Liver (tissue), 3 donors: ENCODE measurements around the gene KLHDC10.

Source experiments
- ATF3 ChIP-seq: IDR thresholded peaks from 2 replicates; pipeline ENCODE4 v1.6.1; 2016; ENCODE audit warnings: antibody characterized with exemption
- CTCF ChIP-seq: fragments of 150-350 bp; IDR thresholded peaks from 2 replicates; pipeline ENCODE4 v1.5.1; 2017; ENCODE audit warnings: improper control_type of control experiment, low read depth, low read length; ENCODE audit not compliant: missing input control
- EGR1 ChIP-seq, 2 donors: IDR thresholded peaks; 2 replicates each; pipeline ENCODE4 v1.6.1; 2016 to 2018; ENCODE audit warnings: antibody characterized with exemption in 2 of 2, low read depth in 2 of 2
- GABPA ChIP-seq, 2 donors: IDR thresholded peaks in 1 of 2; conservative IDR thresholded peaks in 1 of 2; 2 replicates each; pipeline ENCODE4 v1.6.1; 2016; ENCODE audit warnings: antibody characterized with exemption in 2 of 2, mild to moderate bottlenecking in 1 of 2, moderate library complexity in 1 of 2
- JUND ChIP-seq, 2 donors: IDR thresholded peaks; 2 replicates each; pipeline ENCODE4 v1.6.1; 2016; ENCODE audit warnings: antibody characterized with exemption in 2 of 2
- MAX ChIP-seq: IDR thresholded peaks from 2 replicates; pipeline ENCODE4 v1.6.1; 2016; ENCODE audit warnings: antibody characterized with exemption
- NR2F2 ChIP-seq: IDR thresholded peaks from 2 replicates; pipeline ENCODE4 v1.6.1; 2016; ENCODE audit warnings: antibody characterized with exemption
- RAD21 ChIP-seq, 2 donors: IDR thresholded peaks; 2 replicates each; pipeline ENCODE4 v1.6.1; 2016; ENCODE audit warnings: antibody characterized with exemption in 2 of 2, mild to moderate bottlenecking in 2 of 2
- REST ChIP-seq: IDR thresholded peaks from 2 replicates; pipeline ENCODE4 v1.6.1; 2016; ENCODE audit warnings: antibody characterized with exemption, mild to moderate bottlenecking
- RXRA ChIP-seq, 2 donors: IDR thresholded peaks; 2 replicates each; pipeline ENCODE4 v1.6.1; 2017 to 2018; ENCODE audit warnings: antibody characterized with exemption in 2 of 2, mild to moderate bottlenecking in 1 of 2
- SP1 ChIP-seq: IDR thresholded peaks from 2 replicates; pipeline ENCODE4 v1.6.1; 2018; ENCODE audit warnings: antibody characterized with exemption, mild to moderate bottlenecking
- TAF1 ChIP-seq: conservative IDR thresholded peaks from 2 replicates; pipeline ENCODE4 v1.6.1; 2016; ENCODE audit warnings: antibody characterized with exemption, mild to moderate bottlenecking
- YY1 ChIP-seq: IDR thresholded peaks from 2 replicates; pipeline ENCODE4 v1.6.1; 2016; ENCODE audit warnings: antibody characterized with exemption, mild to moderate bottlenecking
- ZBTB33 ChIP-seq: IDR thresholded peaks from 2 replicates; pipeline ENCODE4 v1.6.1; 2016; ENCODE audit warnings: antibody characterized with exemption
- donor health status: healthy.
- donor health status: healthy.

- TF ChIP-seq TAF1 (no peak), RXRA (IDR thresholded peaks at IDR 0.05) (no peak), GABPA (IDR thresholded peaks at IDR 0.05 in 1 of 2, conservative IDR thresholded peaks at IDR 0.05 in 1 of 2) (no peak), CTCF (peak; percentile 97), YY1 (peak; percentile 44), JUND (IDR thresholded peaks at IDR 0.05) (no peak), REST (no peak), NR2F2 (no peak), MAX (no peak), EGR1 (IDR thresholded peaks at IDR 0.05; ENCODE audit: low read depth in 2 of 2) (no peak), ZBTB33 (no peak), SP1 (no peak), RAD21 (IDR thresholded peaks at IDR 0.05) (peak; percentile 97 to 98), ATF3 (no peak)
Measured at GRCh38 chr7:130071701-130072622, 1.6 kb downstream of the KLHDC10 start.
